HL-60 (cell line): Measurements from ENCODE around the gene F2R.
"Not testable (repeated sequence)": the region's sequence is repeated elsewhere in the genome, so short reads cannot be mapped to it uniquely, and the experiment has no call there.

Experiments used
- DNase-seq, 2 experiments: peaks; one replicate each; pipeline ENCODE4 v3.0.0-alpha.2; 2010 to 2020; ENCODE audit warnings: low read depth in 1 of 2, low spot score in 1 of 2
- H3K27ac ChIP-seq: fragments of 250-450 bp; sonication (Bioruptor Pico); replicated peaks from 2 replicates; pipeline ENCODE4 v1.5.1; 2020; ENCODE audit warnings: mild to moderate bottlenecking, moderate library complexity
- H3K27me3 ChIP-seq: fragments of 250-450 bp; sonication (Bioruptor Pico); 2 replicates; pipeline ENCODE4 v1.5.1; 2021; ENCODE audit warnings: mild to moderate bottlenecking, moderate library complexity; ENCODE audit not compliant: insufficient read depth, poor library complexity, severe bottlenecking
- H3K4me3 ChIP-seq: replicated peaks from 2 replicates; pipeline ENCODE4 v1.5.1; 2011; ENCODE audit warnings: mild to moderate bottlenecking, control low read depth, low read length; ENCODE audit not compliant: insufficient read depth
- GABPA ChIP-seq: IDR thresholded peaks from 2 replicates; pipeline ENCODE4 v1.6.1; 2012; ENCODE audit warnings: low read depth
- POLR2AphosphoS5 ChIP-seq: IDR thresholded peaks from 2 replicates; pipeline ENCODE4 v1.6.1; 2012; ENCODE audit warnings: low read depth
- REST ChIP-seq: IDR thresholded peaks from 2 replicates; pipeline ENCODE4 v1.6.1; 2012; ENCODE audit warnings: low read depth; ENCODE audit not compliant: insufficient replicate concordance
- SPI1 ChIP-seq: IDR thresholded peaks from 2 replicates; pipeline ENCODE4 v1.6.1; 2012; ENCODE audit warnings: low read depth, mild to moderate bottlenecking, borderline replicate concordance
- TF ChIP-seq, protein P1 (sequence below): IDR thresholded peaks from one replicate; pipeline ENCODE4 v1.5.1; 2011; ENCODE audit warnings: low read length, control low read depth, inconsistent platforms; ENCODE audit not compliant: insufficient read depth

Gene F2R

DNA sequence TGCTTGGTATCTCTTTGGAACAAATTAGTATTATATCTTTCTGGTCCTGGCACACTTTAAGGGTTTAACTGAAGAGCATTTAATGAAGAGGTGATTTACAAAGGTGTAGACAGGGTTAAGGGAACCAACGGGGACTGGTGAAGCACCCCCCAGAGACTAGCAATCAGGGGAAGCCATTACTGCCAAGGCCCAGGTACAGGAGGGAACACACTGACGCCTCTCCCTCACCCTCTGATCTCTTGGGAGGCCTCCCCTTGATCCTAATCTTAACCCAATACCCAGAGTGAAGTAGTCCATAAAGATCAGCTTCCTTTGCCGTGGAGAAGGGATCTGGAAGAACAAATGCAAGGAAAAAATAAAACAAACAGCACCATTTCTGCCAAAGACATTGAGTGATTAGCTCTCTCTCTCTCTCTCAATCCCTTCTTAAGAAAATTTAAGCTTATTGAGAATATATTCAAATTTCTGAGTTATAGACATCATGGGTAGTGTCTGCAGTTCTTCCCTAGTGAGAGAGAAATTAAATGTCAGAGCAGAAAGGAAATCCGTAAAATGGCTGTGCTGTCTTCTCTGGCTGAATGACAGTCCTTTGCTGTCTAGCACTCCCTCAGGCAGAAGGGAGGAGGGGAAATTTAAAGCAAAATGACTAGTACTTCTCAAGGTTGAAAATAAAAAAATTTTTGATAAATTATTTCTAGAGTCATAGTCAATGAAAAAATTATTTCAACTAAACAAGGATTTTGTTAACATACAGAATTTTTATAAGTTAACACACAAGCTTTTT is 20.0 kb downstream of the F2R start:
- Histone ChIP-seq H3K27me3 (no peaks in the 10 kb centered on the region), H3K4me3 (no peak overlapping the region), H3K27ac (no peak overlapping the region)
- no peak for TF ChIP-seq REST
- DNase-seq, result no peak

GRCh38 chr5:76736679-76737556 is 21.0 kb downstream of the F2R start:
- Histone ChIP-seq H3K27ac (no peak overlapping the region), H3K4me3 (no peak overlapping the region), H3K27me3 (no peaks in the 10 kb centered on the region)
- no peak for TF ChIP-seq REST
- no peak for TF ChIP-seq SPI1
- TF ChIP-seq, protein P1, sequence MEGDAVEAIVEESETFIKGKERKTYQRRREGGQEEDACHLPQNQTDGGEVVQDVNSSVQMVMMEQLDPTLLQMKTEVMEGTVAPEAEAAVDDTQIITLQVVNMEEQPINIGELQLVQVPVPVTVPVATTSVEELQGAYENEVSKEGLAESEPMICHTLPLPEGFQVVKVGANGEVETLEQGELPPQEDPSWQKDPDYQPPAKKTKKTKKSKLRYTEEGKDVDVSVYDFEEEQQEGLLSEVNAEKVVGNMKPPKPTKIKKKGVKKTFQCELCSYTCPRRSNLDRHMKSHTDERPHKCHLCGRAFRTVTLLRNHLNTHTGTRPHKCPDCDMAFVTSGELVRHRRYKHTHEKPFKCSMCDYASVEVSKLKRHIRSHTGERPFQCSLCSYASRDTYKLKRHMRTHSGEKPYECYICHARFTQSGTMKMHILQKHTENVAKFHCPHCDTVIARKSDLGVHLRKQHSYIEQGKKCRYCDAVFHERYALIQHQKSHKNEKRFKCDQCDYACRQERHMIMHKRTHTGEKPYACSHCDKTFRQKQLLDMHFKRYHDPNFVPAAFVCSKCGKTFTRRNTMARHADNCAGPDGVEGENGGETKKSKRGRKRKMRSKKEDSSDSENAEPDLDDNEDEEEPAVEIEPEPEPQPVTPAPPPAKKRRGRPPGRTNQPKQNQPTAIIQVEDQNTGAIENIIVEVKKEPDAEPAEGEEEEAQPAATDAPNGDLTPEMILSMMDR, result no peak
- no peak for TF ChIP-seq GABPA
- no peak for TF ChIP-seq POLR2AphosphoS5
- no peak for DNase-seq

- no peak for DNase-seq
- Histone ChIP-seq H3K4me3 (no peak overlapping the region), H3K27ac (no peak overlapping the region), H3K27me3 (no peaks in the 10 kb centered on the region)
- no peak for TF ChIP-seq REST
- TF ChIP-seq GABPA, result no peak
- TF ChIP-seq SPI1, result no peak
- TF ChIP-seq, protein P1, result no peak
- TF ChIP-seq POLR2AphosphoS5, result no peak
Measured at GRCh38 chr5:76737846-76738245, 21.9 kb downstream of the F2R start.

GRCh38 chr5:76741506-76741905 is 25.6 kb downstream of the F2R start:
- H3K4me3 ChIP-seq, H3K27me3 ChIP-seq, DNase-seq, H3K27ac ChIP-seq: not testable (repeated sequence)
